ENCODE measurements around the gene KCNMA1. TPM values are rescaled to one million over a fixed set of nuclear protein-coding genes. Genes with fewer than 3 reads are reported as not detected.

KCNMA1 gene
- total RNA-seq, 1 donor from 2014 or later, result 87.6 TPM

GRCh38 chr10:77149001-77149400 lies 488.6 kb downstream of the KCNMA1 start:
- DNase-seq (ENCODE audit: low spot score), result no peak
- Mint-ChIP-seq H3K4me3 (ENCODE audit: unreplicated experiment) (no peak overlapping the region), H3K36me3 (ENCODE audit: low read depth) (no peaks in the 10 kb centered on the region), H3K27ac (ENCODE audit: unreplicated experiment) (no peak overlapping the region), H3K9me3 (ENCODE audit: low read depth) (no peaks in the 10 kb centered on the region), H3K4me1 (ENCODE audit: low read depth) (peaks cover 59% of the 10 kb centered on the region), H3K27me3 (ENCODE audit: low read depth) (no peaks in the 10 kb centered on the region)
- TF ChIP-seq CTCF (IDR thresholded peaks at IDR 0.05), result no peak

- Mint-ChIP-seq H3K9me3 (ENCODE audit: low read depth) (no peaks in the 10 kb centered on the region), H3K27ac (ENCODE audit: unreplicated experiment) (no peak overlapping the region), H3K4me1 (ENCODE audit: low read depth) (peaks cover 63% of the 10 kb centered on the region), H3K36me3 (ENCODE audit: low read depth) (no peaks in the 10 kb centered on the region), H3K27me3 (ENCODE audit: low read depth) (no peaks in the 10 kb centered on the region), H3K4me3 (ENCODE audit: unreplicated experiment) (no peak overlapping the region)
- TF ChIP-seq CTCF (IDR thresholded peaks at IDR 0.05), result no peak
- DNase-seq (ENCODE audit: low spot score), result no peak
These were observed 489.7 kb downstream of the KCNMA1 start for GRCh38 chr10:77147871-77148270.

- H3K4me3 Mint-ChIP-seq (ENCODE audit: unreplicated experiment), result peak overlapping the region; percentile 10
- no peak for DNase-seq (ENCODE audit: low spot score)
- TF ChIP-seq CTCF (IDR thresholded peaks at IDR 0.05), result no peak
- peak overlapping the region; percentile 95 for H3K27ac Mint-ChIP-seq (ENCODE audit: unreplicated experiment)
- H3K9me3 Mint-ChIP-seq (ENCODE audit: low read depth), result no peaks in the 10 kb centered on the region
- H3K27me3 Mint-ChIP-seq (ENCODE audit: low read depth), result no peaks in the 10 kb centered on the region
- H3K36me3 Mint-ChIP-seq (ENCODE audit: low read depth), result no peaks in the 10 kb centered on the region
- H3K4me1 Mint-ChIP-seq (ENCODE audit: low read depth), result peaks cover 70% of the 10 kb centered on the region
These were observed 490.8 kb downstream of the KCNMA1 start for GRCh38 chr10:77146712-77147336.

GRCh38 chr10:77144656-77145055 lies 493.0 kb downstream of the KCNMA1 start:
- peaks cover 71% of the 10 kb centered on the region for H3K4me1 Mint-ChIP-seq (ENCODE audit: low read depth)
- H3K27ac Mint-ChIP-seq (ENCODE audit: unreplicated experiment), result no peak overlapping the region
- no peaks in the 10 kb centered on the region for H3K36me3 Mint-ChIP-seq (ENCODE audit: low read depth)
- H3K27me3 Mint-ChIP-seq (ENCODE audit: low read depth), result no peaks in the 10 kb centered on the region
- no peak for DNase-seq (ENCODE audit: low spot score)
- no peak for TF ChIP-seq CTCF (IDR thresholded peaks at IDR 0.05)
- H3K9me3 Mint-ChIP-seq (ENCODE audit: low read depth), result no peaks in the 10 kb centered on the region
- H3K4me3 Mint-ChIP-seq (ENCODE audit: unreplicated experiment), result no peak overlapping the region

- Mint-ChIP-seq H3K4me3 (ENCODE audit: unreplicated experiment) (no peak overlapping the region), H3K27me3 (ENCODE audit: low read depth) (no peaks in the 10 kb centered on the region), H3K36me3 (ENCODE audit: low read depth) (no peaks in the 10 kb centered on the region), H3K9me3 (ENCODE audit: low read depth) (no peaks in the 10 kb centered on the region), H3K4me1 (ENCODE audit: low read depth) (peaks cover 71% of the 10 kb centered on the region), H3K27ac (ENCODE audit: unreplicated experiment) (peak overlapping the region; percentile 79)
- TF ChIP-seq CTCF (IDR thresholded peaks at IDR 0.05), result no peak
- DNase-seq (ENCODE audit: low spot score), result no peak
These were observed 498.1 kb downstream of the KCNMA1 start for GRCh38 chr10:77139252-77140160.

Measured in chondrocyte (in vitro differentiated cells).